GM04503 (cell line): Measurements from ENCODE around the gene THAP5.
"Not testable (repeated sequence)": the region's sequence is repeated elsewhere in the genome, so short reads cannot be mapped to it uniquely, and the experiment has no call there.

Source experiments
- DNase-seq: peaks from one replicate; pipeline ENCODE4 v3.0.0-alpha.2; 2012; ENCODE audit warnings: low read depth

Gene THAP5

GRCh38 chr7:108584211-108584610 lies 14.7 kb upstream of the THAP5 start:
- DNase-seq = no peak

GRCh38 chr7:108581655-108582491 lies 12.4 kb upstream of the THAP5 start:
- peak; percentile 28 for DNase-seq

GRCh38 chr7:108580298-108580697 lies 10.8 kb upstream of the THAP5 start:
- DNase-seq = no peak

GRCh38 chr7:108578937-108579336 lies 9.4 kb upstream of the THAP5 start:
- no peak for DNase-seq

GRCh38 chr7:108576116-108576515 lies 6.6 kb upstream of the THAP5 start:
- no peak for DNase-seq

- DNase-seq = no peak
Measured at GRCh38 chr7:108575156-108575555, 5.7 kb upstream of the THAP5 start.

GRCh38 chr7:108572480-108572879 lies 3.0 kb upstream of the THAP5 start:
- no peak for DNase-seq

GRCh38 chr7:108570146-108570755 lies 745 bp upstream of the THAP5 start:
- no peak for DNase-seq

GRCh38 chr7:108568801-108569380 lies 615 bp downstream of the THAP5 start:
- no peak for DNase-seq

- no peak for DNase-seq
Measured at GRCh38 chr7:108565987-108566386, 3.5 kb downstream of the THAP5 start.

- no peak for DNase-seq
Measured at GRCh38 chr7:108561047-108561619, 8.4 kb downstream of the THAP5 start.

- DNase-seq = no peak
Measured at GRCh38 chr7:108559253-108559652, 10.3 kb downstream of the THAP5 start.

GRCh38 chr7:108557617-108558016 lies 11.9 kb downstream of the THAP5 start:
- DNase-seq = no peak

GRCh38 chr7:108557191-108557590 lies 12.3 kb downstream of the THAP5 start:
- no peak for DNase-seq

GRCh38 chr7:108556665-108557064 lies 12.8 kb downstream of the THAP5 start:
- not testable (repeated sequence) for DNase-seq

GRCh38 chr7:108548141-108548896 lies 21.2 kb downstream of the THAP5 start:
- not testable (repeated sequence) for DNase-seq

- DNase-seq = no peak
Measured at GRCh38 chr7:108541478-108541877, 28.0 kb downstream of the THAP5 start.

GRCh38 chr7:108538685-108539084 lies 30.8 kb downstream of the THAP5 start:
- DNase-seq = not testable (repeated sequence)

- not testable (repeated sequence) for DNase-seq
Measured at GRCh38 chr7:108538236-108538635, 31.3 kb downstream of the THAP5 start.

- no peak for DNase-seq
Measured at GRCh38 chr7:108537229-108537628, 32.3 kb downstream of the THAP5 start.

GRCh38 chr7:108535744-108536143 lies 33.8 kb downstream of the THAP5 start:
- DNase-seq = no peak

GRCh38 chr7:108535257-108535656 lies 34.2 kb downstream of the THAP5 start:
- DNase-seq = no peak
